Adrenal gland (tissue), 12 donors: Measurements from ENCODE around the gene LGALSL. TPM values are rescaled to one million over a fixed set of nuclear protein-coding genes. Genes with fewer than 3 reads are reported as not detected.
A peak's percentile ranks its signal among the peaks of the same experiment; 100 is the strongest.

Source experiments
- DNase-seq, 7 donors: peaks; one replicate each; pipeline ENCODE4 v3.0.0-alpha.2; 2019 to 2020
- H3K27ac ChIP-seq, 5 donors: fragments of 200-600 bp; sonication (generic) in 4 of 5; 1 replicate in 3 of 5; 2 replicates in 2 of 5; pipeline versions ENCODE4 v1.5.1 to v1.8.0; 2016 to 2020; ENCODE audit warnings: mild to moderate bottlenecking in 1 of 5
- H3K27me3 ChIP-seq: fragments of 200-600 bp; 2 replicates; pipeline ENCODE4 v1.8.0; 2021
- H3K36me3 ChIP-seq, 2 donors: fragments of 200-600 bp; replicated peaks in 1 of 2; 1 replicate in 1 of 2; 2 replicates in 1 of 2; pipeline versions ENCODE4 v1.5.1 to v1.8.0; 2018 to 2022
- H3K4me1 ChIP-seq, 2 donors: fragments of 200-600 bp; replicated peaks in 1 of 2; 1 replicate in 1 of 2; 2 replicates in 1 of 2; pipeline versions ENCODE4 v1.5.1 to v1.8.0; 2018 to 2021
- H3K4me3 ChIP-seq, 4 donors: fragments of 200-600 bp; sonication (generic) in 3 of 4; one replicate each; pipeline ENCODE4 v1.5.1; 2016 to 2018
- H3K9me3 ChIP-seq, 3 donors: fragments of 200-600 bp; sonication (generic) in 1 of 3; replicated peaks in 1 of 3; 1 replicate in 2 of 3; 2 replicates in 1 of 3; pipeline versions ENCODE4 v1.5.1 to v1.8.0; 2016 to 2021
- POLR2A ChIP-seq, 2 donors: fragments of 450-650 bp; IDR thresholded peaks; one replicate each; pipeline ENCODE4 v1.6.1; 2017; ENCODE audit warnings: antibody characterized with exemption in 2 of 2, mild to moderate bottlenecking in 2 of 2, moderate library complexity in 1 of 2
- WGBS, 4 donors: extraction: QIAGEN DNeasy Blood & Tissue Kit in 2 of 4; methylation state at CpG; one replicate each; pipeline versions ENCODE4 v1.1.5 to v1.1.7; 2013 to 2017; 5-methylcytosine and 5-hydroxymethylcytosine counted together
- intact Hi-C, 2 donors: fragments of 100-400 bp; cut with DNase I; formaldehyde crosslinking; loops; one replicate each; pipeline versions ENCODE4 v1.14.1 to v1.15.0; 2022 to 2023
- polyA plus RNA-seq, 3 donors: library from polyadenylated mRNA; stranded (reverse); fragments of 200-250 nt in 2 of 3; fragments of 350-450 nt in 1 of 3; fragmentation: Illumina TruSeq in 1 of 3; extraction: RNeasy Lipid Tissue Mini Kit (QIAGEN cat#74804) in 1 of 3; gene quantifications; one replicate each; pipeline ENCODE4 v1.2.3, GENCODE V29; 2013 to 2014
- total RNA-seq, 9 donors: library from RNA; depleted of rRNA in 4 of 9; stranded (reverse); fragments of >200 nt in 4 of 9; fragments of 120-200 nt in 1 of 9; fragmentation: NEBNext Ultra II Directional in 1 of 9; extraction: Animal tissue kit (Norgen Biotek cat#: 25700) in 1 of 9; gene quantifications; one replicate each; pipeline versions ENCODE4 v1.1.0 to v1.2.4, GENCODE V29; 2013 to 2023
- TF ChIP-seq, protein P1 (sequence below), 6 experiments: fragments of 450-650 bp in 4 of 6; fragments of 200-600 bp in 2 of 6; sonication (generic) in 1 of 6; IDR thresholded peaks; 1 replicate in 5 of 6; 2 replicates in 1 of 6; pipeline versions ENCODE4 v1.5.1 to v1.8.0; 2016 to 2021; ENCODE audit warnings: antibody characterized with exemption in 6 of 6, mild to moderate bottlenecking in 2 of 6, moderate library complexity in 1 of 6
- donor health status: healthy with polysubstance abuse.
- donor health status: Bipolar disorder and iron deficiency.
- donor health status: DM: yes; HTN: yes; CAD: no.
- donor health status: DM: no; HTN: no; CAD: no.
- donor health status: DM: no; HTN: no; CAD: no.
- donor health status: DM: yes; HTN: yes; CAD: no.

The LGALSL gene
- total and polyA plus RNA-seq, 12 donors, result 13.4 to 79.5 (median 31.3) TPM

DNA sequence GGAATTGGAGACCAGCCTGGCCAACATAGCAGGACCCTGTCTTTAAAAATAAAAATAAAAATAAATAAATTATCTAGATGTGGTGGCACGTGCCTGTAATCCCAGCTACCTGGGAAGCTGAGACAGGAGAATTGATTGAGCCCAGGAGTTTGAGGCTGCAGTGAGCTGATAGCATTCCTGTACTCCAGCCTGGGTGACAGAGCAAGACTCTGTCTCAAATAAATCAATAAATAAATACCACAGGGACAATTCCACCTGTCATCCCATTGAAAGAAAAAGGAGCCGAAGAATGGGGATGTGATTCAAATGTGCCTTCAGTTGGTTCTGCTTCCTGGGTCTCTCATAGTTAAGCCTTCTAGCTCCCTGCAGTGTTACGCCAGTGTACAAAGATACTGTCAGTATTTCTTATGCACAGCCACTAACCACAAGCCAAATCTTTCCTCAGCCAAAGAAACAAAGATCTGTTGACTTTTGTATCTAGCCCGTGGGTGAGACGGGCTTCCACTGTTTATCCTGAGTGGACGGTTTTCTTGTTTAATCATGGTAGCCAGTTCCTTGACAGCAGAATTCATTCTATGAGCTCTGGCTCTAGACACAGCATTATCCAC, 12.6 kb downstream of the LGALSL start:
- H3K27ac ChIP-seq, result peak overlapping the region in 1 of 5 donors; percentile 2
- no peaks in the 10 kb centered on the region for H3K9me3 ChIP-seq
- H3K36me3 ChIP-seq, result no peaks in the 10 kb centered on the region
- intact Hi-C loops, result no loop called here
- H3K4me3 ChIP-seq, result no peak overlapping the region
- TF ChIP-seq, protein P1, sequence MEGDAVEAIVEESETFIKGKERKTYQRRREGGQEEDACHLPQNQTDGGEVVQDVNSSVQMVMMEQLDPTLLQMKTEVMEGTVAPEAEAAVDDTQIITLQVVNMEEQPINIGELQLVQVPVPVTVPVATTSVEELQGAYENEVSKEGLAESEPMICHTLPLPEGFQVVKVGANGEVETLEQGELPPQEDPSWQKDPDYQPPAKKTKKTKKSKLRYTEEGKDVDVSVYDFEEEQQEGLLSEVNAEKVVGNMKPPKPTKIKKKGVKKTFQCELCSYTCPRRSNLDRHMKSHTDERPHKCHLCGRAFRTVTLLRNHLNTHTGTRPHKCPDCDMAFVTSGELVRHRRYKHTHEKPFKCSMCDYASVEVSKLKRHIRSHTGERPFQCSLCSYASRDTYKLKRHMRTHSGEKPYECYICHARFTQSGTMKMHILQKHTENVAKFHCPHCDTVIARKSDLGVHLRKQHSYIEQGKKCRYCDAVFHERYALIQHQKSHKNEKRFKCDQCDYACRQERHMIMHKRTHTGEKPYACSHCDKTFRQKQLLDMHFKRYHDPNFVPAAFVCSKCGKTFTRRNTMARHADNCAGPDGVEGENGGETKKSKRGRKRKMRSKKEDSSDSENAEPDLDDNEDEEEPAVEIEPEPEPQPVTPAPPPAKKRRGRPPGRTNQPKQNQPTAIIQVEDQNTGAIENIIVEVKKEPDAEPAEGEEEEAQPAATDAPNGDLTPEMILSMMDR (IDR thresholded peaks at IDR 0.05), result no peak
- TF ChIP-seq POLR2A (IDR thresholded peaks at IDR 0.05), result no peak
- peaks cover 0 to 2% of the 10 kb centered on the region in 2 donors for H3K4me1 ChIP-seq
- H3K27me3 ChIP-seq, result no peaks in the 10 kb centered on the region
- DNase-seq, result no peak
- 74 to 83% (median 81%) methylated on average over 6 of the region's 6 CpGs for WGBS, 4 donors

DNA sequence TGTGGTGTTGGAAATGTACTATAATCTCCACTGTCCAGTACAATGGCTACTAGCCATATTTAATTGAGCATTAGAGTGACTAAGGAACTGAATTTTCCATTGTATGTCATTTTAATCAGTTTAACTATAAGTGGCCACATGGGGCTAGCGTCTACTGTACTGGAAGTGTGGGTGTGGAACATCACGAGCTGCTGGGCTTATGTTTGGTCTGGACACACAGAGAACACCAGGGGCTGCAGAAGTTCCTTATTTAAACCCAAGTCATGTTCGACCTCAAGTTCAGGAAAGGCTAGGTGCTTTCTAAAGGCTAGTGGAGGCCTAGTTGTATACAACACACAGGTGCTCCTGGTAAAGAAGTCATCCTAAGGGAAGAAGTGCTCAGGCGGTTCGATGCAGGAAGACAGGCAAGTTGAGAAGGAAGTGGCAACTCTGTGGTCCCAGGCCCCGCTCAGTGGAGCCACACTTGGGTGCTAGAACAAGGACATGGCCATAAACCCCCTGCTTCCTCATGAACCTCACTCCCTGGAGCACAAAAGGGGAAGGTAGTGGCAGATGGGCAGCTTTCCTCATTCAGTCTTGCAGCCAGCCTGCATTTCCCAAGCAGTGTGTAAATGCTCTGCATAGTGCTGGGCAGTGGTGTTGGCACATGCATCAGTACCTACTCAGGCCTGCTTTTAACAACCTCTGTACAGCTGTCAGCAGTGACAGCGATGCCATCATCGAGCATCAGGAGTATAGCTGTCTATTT, 13.3 kb downstream of the LGALSL start:
- no peaks in the 10 kb centered on the region for H3K27me3 ChIP-seq
- H3K36me3 ChIP-seq, result no peaks in the 10 kb centered on the region
- peak overlapping the region in 1 of 5 donors; percentile 2 for H3K27ac ChIP-seq
- peak in 6 of 7 donors; percentile 13 to 60 (median 40) for DNase-seq
- intact Hi-C loops, result no loop called here
- H3K9me3 ChIP-seq, result no peaks in the 10 kb centered on the region
- H3K4me3 ChIP-seq, result no peak overlapping the region
- TF ChIP-seq, protein P1 (IDR thresholded peaks at IDR 0.05), result no peak
- H3K4me1 ChIP-seq, result no peaks in the 10 kb centered on the region
- 77 to 85% (median 79%) methylated on average over 5 to 8 of the region's 8 CpGs for WGBS, 4 donors

DNA sequence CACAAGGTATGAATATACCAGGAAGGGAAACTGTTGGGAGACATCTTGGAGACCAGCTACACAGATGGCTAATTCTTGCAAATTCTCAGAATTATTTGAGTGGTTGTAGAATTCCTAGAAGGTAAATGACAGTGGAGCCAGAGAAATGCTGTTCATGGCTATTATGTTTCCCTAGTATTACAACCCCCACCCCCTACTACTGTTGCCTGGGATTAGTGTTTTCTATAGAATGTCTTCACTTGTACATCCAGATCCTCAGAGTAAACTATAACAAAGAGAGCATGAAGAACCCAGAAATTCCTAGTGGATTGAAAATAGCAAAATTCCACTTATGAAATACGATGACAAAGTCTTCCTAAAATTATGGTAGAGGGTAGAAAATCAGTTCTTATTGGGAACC, 15.3 kb downstream of the LGALSL start:
- Histone ChIP-seq H3K36me3 (no peaks in the 10 kb centered on the region), H3K4me1 (no peaks in the 10 kb centered on the region), H3K27me3 (no peaks in the 10 kb centered on the region), H3K27ac (no peak overlapping the region), H3K4me3 (no peak overlapping the region), H3K9me3 (no peaks in the 10 kb centered on the region)
- TF ChIP-seq POLR2A (IDR thresholded peaks at IDR 0.05), result no peak
- TF ChIP-seq, protein P1 (IDR thresholded peaks at IDR 0.05), result no peak
- DNase-seq, result no peak
- 88 to 94% (median 91%) methylated on average over 1 of the region's 1 CpG for WGBS, 4 donors
- intact Hi-C loops, result no loop called here

DNA sequence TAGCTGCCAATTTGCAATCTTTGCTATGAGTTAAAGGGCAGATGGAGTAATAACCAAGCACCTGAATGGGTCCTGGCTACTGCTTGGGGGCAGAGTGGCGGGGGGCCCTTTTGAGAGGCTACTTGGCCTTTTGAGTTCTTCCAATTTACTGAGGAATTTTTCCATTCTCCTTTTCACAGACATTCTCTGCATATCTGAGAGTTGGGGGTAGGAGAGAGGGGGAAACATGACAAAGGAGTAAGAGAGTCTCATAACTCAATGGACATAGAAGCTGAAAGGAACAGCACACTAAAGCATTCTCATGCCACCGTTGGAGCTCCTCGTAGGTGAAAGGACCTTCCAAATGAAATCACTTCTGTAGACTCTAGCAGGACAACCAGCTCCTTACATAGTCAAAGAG, 16.1 kb downstream of the LGALSL start:
- Histone ChIP-seq H3K36me3 (no peaks in the 10 kb centered on the region), H3K4me3 (no peak overlapping the region), H3K27me3 (no peaks in the 10 kb centered on the region), H3K9me3 (no peaks in the 10 kb centered on the region), H3K4me1 (no peaks in the 10 kb centered on the region), H3K27ac (no peak overlapping the region)
- no peak for TF ChIP-seq POLR2A (IDR thresholded peaks at IDR 0.05)
- TF ChIP-seq, protein P1 (IDR thresholded peaks at IDR 0.05), result no peak
- 86 to 94% (median 90%) methylated on average over 3 of the region's 3 CpGs for WGBS, 4 donors
- intact Hi-C loops, result no loop called here
- no peak for DNase-seq
